Measurements from ENCODE around the gene IL17A. TPM values are rescaled to one million over a fixed set of nuclear protein-coding genes. Genes with fewer than 3 reads are reported as not detected.
"Not testable (repeated sequence)": the region's sequence is repeated elsewhere in the genome, so short reads cannot be mapped to it uniquely, and the experiment has no call there.

IL17A gene
- total RNA-seq, 4 donors from 2014 or later = not detected

DNA sequence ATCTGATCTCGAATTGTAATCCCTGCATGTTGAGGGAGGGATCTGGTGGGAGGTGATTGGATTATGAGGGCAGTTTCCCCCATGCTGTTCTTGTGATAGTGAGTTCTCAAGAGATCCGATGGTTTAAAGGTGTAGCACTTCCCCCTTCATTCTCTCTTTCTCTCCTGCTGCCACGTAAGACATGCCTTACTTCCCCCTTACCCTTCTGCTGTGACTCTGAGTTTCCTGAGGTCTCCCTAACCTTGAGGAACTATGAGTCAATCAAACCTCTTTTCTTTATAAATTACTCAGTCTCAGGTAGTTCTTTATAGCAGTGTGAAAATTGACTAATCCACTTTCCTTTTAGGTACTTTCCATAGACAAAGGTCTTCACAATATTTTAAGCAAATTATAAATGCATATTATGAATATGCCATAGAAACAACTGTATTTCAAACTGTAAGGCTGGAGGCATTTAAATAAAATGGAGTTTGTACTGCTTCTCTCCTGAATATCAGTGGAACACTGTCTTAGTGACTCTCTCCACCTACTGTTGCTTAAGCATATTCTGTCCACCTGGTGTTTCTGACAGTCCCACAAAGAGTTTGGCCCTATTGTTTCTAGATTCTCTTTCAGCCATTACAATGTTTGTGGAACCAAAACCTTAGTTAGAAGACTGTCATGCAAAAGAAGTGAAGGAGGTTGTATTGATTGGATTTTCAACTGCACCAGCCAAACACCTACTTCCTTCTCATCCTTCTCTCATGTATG is 24.3 kb upstream of the IL17A start:
- no peak for ATAC-seq
- Histone ChIP-seq H3K27ac (no peak overlapping the region), H3K36me3 (no peaks in the 10 kb centered on the region), H3K4me1 (no peaks in the 10 kb centered on the region), H3K9me3 (no peaks in the 10 kb centered on the region), H3K27me3 (no peaks in the 10 kb centered on the region), H3K4me3 (no peak overlapping the region)
- intact Hi-C loops (cut with DNase I; ENCODE audit: low total_unique reads) = loop anchor here (2.0 to 10.0 kb wide), 2 partner anchors 73 to 101 kb away; no protein-coding TSS in a partner anchor
- no peak for TF ChIP-seq POLR2A (IDR thresholded peaks at IDR 0.05)
- TF ChIP-seq, protein P1, sequence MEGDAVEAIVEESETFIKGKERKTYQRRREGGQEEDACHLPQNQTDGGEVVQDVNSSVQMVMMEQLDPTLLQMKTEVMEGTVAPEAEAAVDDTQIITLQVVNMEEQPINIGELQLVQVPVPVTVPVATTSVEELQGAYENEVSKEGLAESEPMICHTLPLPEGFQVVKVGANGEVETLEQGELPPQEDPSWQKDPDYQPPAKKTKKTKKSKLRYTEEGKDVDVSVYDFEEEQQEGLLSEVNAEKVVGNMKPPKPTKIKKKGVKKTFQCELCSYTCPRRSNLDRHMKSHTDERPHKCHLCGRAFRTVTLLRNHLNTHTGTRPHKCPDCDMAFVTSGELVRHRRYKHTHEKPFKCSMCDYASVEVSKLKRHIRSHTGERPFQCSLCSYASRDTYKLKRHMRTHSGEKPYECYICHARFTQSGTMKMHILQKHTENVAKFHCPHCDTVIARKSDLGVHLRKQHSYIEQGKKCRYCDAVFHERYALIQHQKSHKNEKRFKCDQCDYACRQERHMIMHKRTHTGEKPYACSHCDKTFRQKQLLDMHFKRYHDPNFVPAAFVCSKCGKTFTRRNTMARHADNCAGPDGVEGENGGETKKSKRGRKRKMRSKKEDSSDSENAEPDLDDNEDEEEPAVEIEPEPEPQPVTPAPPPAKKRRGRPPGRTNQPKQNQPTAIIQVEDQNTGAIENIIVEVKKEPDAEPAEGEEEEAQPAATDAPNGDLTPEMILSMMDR (IDR thresholded peaks at IDR 0.05 in 4 of 5, conservative IDR thresholded peaks at IDR 0.05 in 1 of 5) = no peak
- in situ Hi-C loops (cut with MboI; ENCODE audit: low sequenced_read_pairs in 4 of 4) = no loop called here
- no peak for DNase-seq

DNA sequence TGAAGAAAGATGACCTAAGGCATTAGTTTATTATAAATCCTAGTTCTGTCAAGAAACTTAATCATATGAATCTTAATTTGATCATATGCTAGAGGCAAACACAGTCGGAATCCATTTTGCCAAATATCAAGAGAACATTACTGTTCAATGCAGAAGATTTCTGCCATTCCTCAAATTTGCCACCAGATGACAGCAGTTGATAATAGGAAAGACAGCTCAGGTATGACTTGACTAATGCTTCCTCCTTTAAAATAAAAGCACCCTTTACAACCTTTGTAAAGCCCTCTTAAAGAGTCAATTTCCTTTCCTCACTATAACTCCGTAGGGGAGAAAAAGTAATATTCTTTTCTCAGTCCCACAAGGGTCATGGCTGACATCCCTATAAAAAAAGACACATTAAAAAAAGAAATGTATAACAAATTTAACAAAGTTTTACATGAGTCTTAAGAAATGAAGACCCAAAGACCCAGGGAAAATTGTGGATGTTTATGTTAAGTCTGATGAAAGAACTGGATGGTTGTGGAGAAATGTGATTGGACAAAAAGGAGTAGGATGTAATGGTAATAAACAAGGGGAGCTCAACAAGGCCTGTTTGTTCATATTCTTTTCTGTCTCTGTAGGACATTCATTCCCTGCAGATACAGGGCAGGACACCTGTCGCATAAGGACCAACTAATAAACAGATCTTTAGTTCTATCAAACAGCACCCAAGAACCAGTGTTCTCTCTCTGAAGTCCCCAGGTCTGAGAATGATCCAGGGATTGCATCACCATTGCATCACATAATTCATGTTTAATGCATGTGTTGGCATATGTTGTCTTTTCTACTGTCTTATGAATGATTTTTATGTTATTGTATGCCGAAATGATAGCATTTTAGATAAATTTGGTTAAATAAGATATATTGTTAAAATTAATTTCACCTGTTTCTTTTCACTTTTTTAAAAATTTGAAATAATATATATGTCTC is 23.0 kb upstream of the IL17A start:
- Histone ChIP-seq H3K27ac (no peak overlapping the region), H3K36me3 (no peaks in the 10 kb centered on the region), H3K27me3 (no peaks in the 10 kb centered on the region), H3K4me1 (no peaks in the 10 kb centered on the region), H3K4me3 (no peak overlapping the region), H3K9me3 (no peaks in the 10 kb centered on the region)
- TF ChIP-seq, protein P1 (IDR thresholded peaks at IDR 0.05 in 4 of 5, conservative IDR thresholded peaks at IDR 0.05 in 1 of 5) = peak in 3 of 5 experiments; percentile 49 to 62 (median 52)
- TF ChIP-seq POLR2A (IDR thresholded peaks at IDR 0.05) = no peak
- DNase-seq (no peak), ATAC-seq (peak in 1 of 2 donors; percentile 26)
- in situ Hi-C loops (cut with MboI; ENCODE audit: low sequenced_read_pairs in 4 of 4) = no loop called here
- intact Hi-C loops (cut with DNase I; ENCODE audit: low total_unique reads) = loop anchor here (2.0 to 10.0 kb wide), 2 partner anchors 72 to 100 kb away; no protein-coding TSS in a partner anchor

DNA sequence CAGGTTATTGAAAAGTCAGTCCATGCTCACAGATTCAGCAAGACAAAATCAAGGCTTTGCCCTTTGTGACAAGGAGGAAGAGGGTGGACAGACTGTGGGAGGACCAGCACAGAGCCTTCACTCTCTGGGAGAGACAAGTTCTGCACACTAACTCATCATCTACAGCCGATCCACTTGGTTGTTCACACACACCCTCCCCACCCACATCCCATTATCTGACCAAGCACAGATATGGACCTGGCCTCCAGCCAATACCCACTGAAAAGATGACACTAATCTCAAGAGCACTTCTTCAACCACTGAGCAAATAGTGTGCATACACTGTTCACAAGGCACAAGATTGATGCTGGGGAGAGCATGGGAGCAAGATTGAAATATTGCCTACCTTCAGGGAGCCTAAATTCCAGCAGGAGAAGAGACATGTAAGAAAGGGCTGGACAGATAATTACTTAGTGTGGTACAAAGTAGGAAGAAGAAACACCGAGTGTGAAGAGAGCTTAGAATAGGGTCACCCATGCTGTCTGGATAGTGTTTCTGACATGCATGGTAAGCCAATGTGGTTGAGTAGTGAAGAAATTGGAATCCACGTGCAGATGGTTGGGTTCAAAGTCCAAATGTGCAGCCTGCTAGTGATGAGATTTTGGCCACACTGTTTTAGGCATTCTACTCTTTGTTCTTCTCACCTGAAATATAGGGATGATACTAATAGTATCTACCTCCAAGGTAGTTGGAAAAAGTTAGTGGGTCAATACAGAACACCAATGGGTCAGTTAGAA is 21.7 kb upstream of the IL17A start:
- Histone ChIP-seq H3K27ac (no peak overlapping the region), H3K4me1 (no peaks in the 10 kb centered on the region), H3K9me3 (no peaks in the 10 kb centered on the region), H3K27me3 (no peaks in the 10 kb centered on the region), H3K4me3 (no peak overlapping the region), H3K36me3 (no peaks in the 10 kb centered on the region)
- intact Hi-C loops (cut with DNase I; ENCODE audit: low total_unique reads) (loop anchor here (10.0 kb wide), 1 partner anchor 70 kb away; no protein-coding TSS in a partner anchor), in situ Hi-C loops (cut with MboI; ENCODE audit: low sequenced_read_pairs in 4 of 4) (no loop called here)
- DNase-seq (no peak), ATAC-seq (no peak)
- no peak for TF ChIP-seq POLR2A (IDR thresholded peaks at IDR 0.05)
- TF ChIP-seq, protein P1 (IDR thresholded peaks at IDR 0.05 in 4 of 5, conservative IDR thresholded peaks at IDR 0.05 in 1 of 5) = no peak

DNA sequence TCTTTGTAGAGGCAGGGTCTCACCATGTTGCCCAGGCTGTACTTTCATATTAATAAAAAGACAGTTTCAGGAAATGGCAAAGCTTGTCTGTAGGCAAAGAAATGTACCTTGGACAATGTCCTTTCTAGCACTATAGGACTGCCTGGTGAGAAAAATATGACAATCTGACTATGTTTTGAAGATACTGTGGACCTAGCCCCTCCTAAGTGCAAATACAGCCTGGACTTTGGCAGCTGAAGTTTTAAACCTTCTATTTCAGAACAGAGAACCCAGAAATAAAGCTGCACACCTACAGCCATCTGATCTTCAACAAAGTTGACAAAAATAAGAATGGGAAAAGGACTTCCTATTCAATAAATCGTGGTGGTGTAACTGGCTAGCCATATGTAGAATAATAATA is 18.9 kb upstream of the IL17A start:
- DNase-seq (no peak), ATAC-seq (no peak)
- no peaks in the 10 kb centered on the region for H3K4me1 ChIP-seq
- H3K27me3 ChIP-seq = no peaks in the 10 kb centered on the region
- H3K4me3 ChIP-seq = no peak overlapping the region
- no peaks in the 10 kb centered on the region for H3K36me3 ChIP-seq
- H3K9me3 ChIP-seq = no peaks in the 10 kb centered on the region
- no peak overlapping the region for H3K27ac ChIP-seq
- no peak for TF ChIP-seq POLR2A (IDR thresholded peaks at IDR 0.05)
- TF ChIP-seq, protein P1 (IDR thresholded peaks at IDR 0.05 in 4 of 5, conservative IDR thresholded peaks at IDR 0.05 in 1 of 5) = no peak
- in situ Hi-C loops (cut with MboI; ENCODE audit: low sequenced_read_pairs in 4 of 4) (no loop called here), intact Hi-C loops (cut with DNase I; ENCODE audit: low total_unique reads) (loop anchor here (10.0 kb wide), 1 partner anchor 68 kb away; no protein-coding TSS in a partner anchor)

DNA sequence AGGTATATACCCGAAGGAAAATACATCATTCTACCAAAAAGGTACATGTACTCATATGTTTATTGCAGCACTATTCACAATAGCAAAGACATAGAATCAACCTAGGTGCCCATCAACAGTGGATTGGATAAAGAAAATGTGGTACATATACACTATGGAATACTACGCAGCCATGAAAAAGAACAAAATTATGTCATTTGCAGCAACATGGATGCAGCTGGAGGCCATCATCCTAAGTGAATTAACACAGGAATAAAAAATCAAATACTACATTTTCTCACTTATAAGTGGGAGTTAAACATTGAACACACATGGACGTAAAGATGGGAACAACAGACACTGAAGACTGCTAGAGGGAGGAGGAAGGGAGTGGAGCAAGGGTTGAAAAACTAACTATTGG is 17.8 kb upstream of the IL17A start:
- H3K27ac ChIP-seq; H3K4me3 ChIP-seq; ATAC-seq; in situ Hi-C loops (cut with MboI; ENCODE audit: low sequenced_read_pairs in 4 of 4); DNase-seq; H3K4me1 ChIP-seq; H3K9me3 ChIP-seq; H3K36me3 ChIP-seq; H3K27me3 ChIP-seq: not testable (repeated sequence)
- intact Hi-C loops (cut with DNase I; ENCODE audit: low total_unique reads) = loop anchor here (10.0 kb wide), 1 partner anchor 66 kb away; no protein-coding TSS in a partner anchor
